HepG2 (cell line): Measurements from ENCODE around the gene CHMP1B. TPM values are rescaled to one million over a fixed set of nuclear protein-coding genes. Genes with fewer than 3 reads are reported as not detected.

Experiments used
- AGO1 ChIP-seq: fragments of 200-400 bp; formaldehyde crosslinking; IDR thresholded peaks from 2 replicates; pipeline ENCODE4 v1.6.1; 2017; ENCODE audit warnings: mild to moderate bottlenecking, low read depth, low read length, moderate library complexity; ENCODE audit not compliant: poor library complexity, severe bottlenecking
- BCLAF1 ChIP-seq: fragments of 450-650 bp; IDR thresholded peaks from 2 replicates; pipeline ENCODE4 v1.6.1; 2017; ENCODE audit warnings: mild to moderate bottlenecking
- IKZF4 ChIP-seq: sonication (generic); formaldehyde crosslinking; IDR thresholded peaks from 2 replicates; pipeline ENCODE4 v1.5.1; 2020; ENCODE audit warnings: borderline replicate concordance, mild to moderate bottlenecking, low read depth, missing genetic modification reagents; ENCODE audit errors: not compliant biosample characterization
- MTERF4 ChIP-seq: sonication (generic); formaldehyde crosslinking; IDR thresholded peaks from 2 replicates; pipeline ENCODE4 v1.8.0; 2023; ENCODE audit warnings: mild to moderate bottlenecking, missing genetic modification reagents
- POLR2AphosphoS5 ChIP-seq: IDR thresholded peaks from 2 replicates; pipeline ENCODE4 v1.6.1; 2012; ENCODE audit warnings: low read depth, low read length
- RFX3 ChIP-seq: IDR thresholded peaks from 2 replicates; pipeline ENCODE4 v1.6.1; 2016; ENCODE audit warnings: missing biosample characterization, missing genetic modification reagents
- SRSF1 ChIP-seq: fragments of 200-400 bp; formaldehyde crosslinking; optimal IDR thresholded peaks from 2 replicates; pipeline ENCODE3; 2017; ENCODE audit warnings: mild to moderate bottlenecking, low read depth, low read length, moderate library complexity
- THAP8 ChIP-seq: sonication (generic); formaldehyde crosslinking; IDR thresholded peaks from 2 replicates; pipeline ENCODE4 v1.5.1; 2020; ENCODE audit warnings: missing genetic modification reagents, mild to moderate bottlenecking, borderline replicate concordance
- ZBTB25 ChIP-seq: IDR thresholded peaks from 2 replicates; pipeline ENCODE4 v1.6.1; 2018; ENCODE audit warnings: missing genetic modification reagents
- ZMYM4 ChIP-seq: sonication (generic); formaldehyde crosslinking; IDR thresholded peaks from 2 replicates; pipeline ENCODE4 v1.8.1; 2023; ENCODE audit warnings: mild to moderate bottlenecking, missing genetic modification reagents
- ZNF276 ChIP-seq: sonication (generic); formaldehyde crosslinking; IDR thresholded peaks from 2 replicates; pipeline ENCODE4 v1.4.0; 2020; ENCODE audit warnings: mild to moderate bottlenecking, low read depth, missing genetic modification reagents
- ZNF296 ChIP-seq: sonication (generic); formaldehyde crosslinking; conservative IDR thresholded peaks from 2 replicates; pipeline ENCODE4 v1.5.0; 2020; ENCODE audit warnings: mild to moderate bottlenecking, missing genetic modification reagents
- ZNF382 ChIP-seq: sonication (generic); formaldehyde crosslinking; IDR thresholded peaks from 2 replicates; pipeline ENCODE4 v1.5.0; 2020; ENCODE audit warnings: missing genetic modification reagents, mild to moderate bottlenecking, borderline replicate concordance
- ZNF510 ChIP-seq: sonication (generic); formaldehyde crosslinking; IDR thresholded peaks from 2 replicates; pipeline ENCODE4 v1.4.0; 2020; ENCODE audit warnings: low read depth, mild to moderate bottlenecking, missing genetic modification reagents
- ZSCAN31 ChIP-seq: sonication (generic); formaldehyde crosslinking; IDR thresholded peaks from 2 replicates; pipeline ENCODE4 v1.5.0; 2020; ENCODE audit warnings: low read depth, mild to moderate bottlenecking, missing genetic modification reagents
- polyA plus RNA-seq, 8 experiments: library from polyadenylated mRNA; depleted of rRNA in 3 of 8; stranded (reverse) in 7 of 8; unstranded in 1 of 8; fragments of >200 nt; fragmentation: Illumina TruSeq in 4 of 8; extraction: Trizol in 4 of 8; gene quantifications; 2 replicates each; pipeline versions ENCODE4 v1.2.1 to v1.2.3, GENCODE V29; 2011 to 2016; ENCODE audit warnings: low read depth in 4 of 8, missing spikeins in 1 of 8, mixed read lengths in 1 of 8; ENCODE audit not compliant: insufficient read depth in 1 of 8
- total RNA-seq, 5 experiments: library from RNA; depleted of rRNA; stranded (reverse); fragments of >200 nt; fragmentation: Illumina TruSeq; extraction: Trizol; gene quantifications; 2 replicates each; pipeline ENCODE4 v1.2.3, GENCODE V29; 2016; ENCODE audit warnings: low read depth in 1 of 5

The CHMP1B gene
- total and polyA plus RNA-seq, 2 of the 13 experiments (the other 11 are each of a cell fraction or from before 2014, with no cell fraction given) = 18.8 to 20.2 TPM

- TF ChIP-seq BCLAF1 = no peak
- TF ChIP-seq POLR2AphosphoS5 = 0 out of 2 replicates have a peak, but pooled peaks have one; percentile 38
- peak; percentile 68 for TF ChIP-seq ZMYM4 (CRISPR knock-in tag)
- no peak for TF ChIP-seq MTERF4 (CRISPR knock-in tag)
- no peak for TF ChIP-seq SRSF1
- no peak for TF ChIP-seq RFX3 (CRISPR knock-in tag)
- TF ChIP-seq ZNF296 (CRISPR knock-in tag) = no peak
- no peak for TF ChIP-seq ZNF510 (CRISPR knock-in tag)
- TF ChIP-seq IKZF4 (CRISPR knock-in tag) = peak; percentile 42
- no peak for TF ChIP-seq ZBTB25 (CRISPR knock-in tag)
- no peak; the same call in 1 of the 2 replicates for TF ChIP-seq ZSCAN31 (CRISPR knock-in tag)
- no peak for TF ChIP-seq AGO1
- TF ChIP-seq ZNF382 (CRISPR knock-in tag) = no peak
- TF ChIP-seq ZNF276 (CRISPR knock-in tag) = no peak
- TF ChIP-seq THAP8 (CRISPR knock-in tag) = no peak
Measured at GRCh38 chr18:11857177-11857887, 6.1 kb downstream of the CHMP1B start (continued).
